ENCODE results near the gene ZNF527. TPM values are rescaled to one million over a fixed set of nuclear protein-coding genes. Genes with fewer than 3 reads are reported as not detected.

The ZNF527 gene
- total RNA-seq, 1 donor from 2014 or later: 3.7 TPM

- no peak overlapping the region for H3K4me3 Mint-ChIP-seq (ENCODE audit: unreplicated experiment)
- peak overlapping the region; percentile 6 for H3K4me3 ChIP-seq (ENCODE audit: insufficient read depth, low read depth, low read length)
- no peaks in the 10 kb centered on the region for H3K27me3 Mint-ChIP-seq (ENCODE audit: low read depth, unreplicated experiment)
- H3K9ac ChIP-seq (ENCODE audit: low read length): no peak overlapping the region
- no peak overlapping the region for H2AFZ ChIP-seq (ENCODE audit: low read depth, low read length)
- no peak overlapping the region for H3K27ac Mint-ChIP-seq (ENCODE audit: unreplicated experiment)
- no peak for DNase-seq (ENCODE audit: low read depth)
- H3K4me2 ChIP-seq (ENCODE audit: low read length): no peak overlapping the region
- no peak for FAIRE-seq
- H3K27me3 ChIP-seq (ENCODE audit: insufficient read depth, low read length): no peaks in the 10 kb centered on the region
- peaks cover 74% of the 10 kb centered on the region for H3K9me3 Mint-ChIP-seq (ENCODE audit: unreplicated experiment)
- no peaks in the 10 kb centered on the region for H3K79me2 ChIP-seq (ENCODE audit: insufficient read depth, low read length)
- no peak overlapping the region for H3K27ac ChIP-seq (ENCODE audit: low read depth, low read length)
- H4K20me1 ChIP-seq (ENCODE audit: insufficient read depth, low read length): no peaks in the 10 kb centered on the region
- TF ChIP-seq EZH2 (IDR thresholded peaks at IDR 0.05; ENCODE audit: insufficient read depth, low read length): no peak
- TF ChIP-seq CTCF (IDR thresholded peaks at IDR 0.05; ENCODE audit: insufficient read depth, low read depth, low read length): no peak
- no peaks in the 10 kb centered on the region for H3K4me1 ChIP-seq (ENCODE audit: insufficient read depth, low read length)
- H3K9me3 ChIP-seq (ENCODE audit: insufficient read depth, low read depth, low read length): peaks cover 44% of the 10 kb centered on the region
- no peaks in the 10 kb centered on the region for H3K4me1 Mint-ChIP-seq (ENCODE audit: low read depth, unreplicated experiment)
- H3K36me3 ChIP-seq (ENCODE audit: insufficient read depth, low read length): peaks cover 6% of the 10 kb centered on the region
- peaks cover 51% of the 10 kb centered on the region for H3K36me3 Mint-ChIP-seq (ENCODE audit: low read depth, unreplicated experiment)
Measured at GRCh38 chr19:37413313-37414084, 42.6 kb downstream of the ZNF527 start.

Other genes with a start within 250 kb of the ZNF527 start
- 4.2 and 5.9 TPM in 2 replicates for gene ZNF585A, start 198.4 kb upstream of the ZNF527 start, total RNA-seq
- gene ZNF585B, start 160.6 kb upstream of the ZNF527 start, total RNA-seq: 10.6 and 12.9 TPM in 2 replicates
- 7.0 and 7.4 TPM in 2 replicates for gene ZNF383, start 152.9 kb upstream of the ZNF527 start, total RNA-seq
- 5.7 and 7.1 TPM in 2 replicates for gene ZNF569, start 96.3 kb downstream of the ZNF527 start, total RNA-seq
- 5.7 and 6.5 TPM in 2 replicates for gene ZNF570, start 98.3 kb downstream of the ZNF527 start, total RNA-seq
- gene ZNF793, start 135.8 kb downstream of the ZNF527 start, total RNA-seq: 8.5 and 9.8 TPM in 2 replicates
- gene ZNF571, start 223.7 kb downstream of the ZNF527 start, total RNA-seq: 3.0 and 3.2 TPM in 2 replicates
- gene ZNF540, start 223.8 kb downstream of the ZNF527 start, total RNA-seq: 0.66 and 0.77 TPM in 2 replicates